GM12878 (cell line): ENCODE data around the gene PLPP3. TPM values are rescaled to one million over a fixed set of nuclear protein-coding genes. Genes with fewer than 3 reads are reported as not detected.

Experiments used
- ATAC-seq: fragments of 200-7000 bp; cut with Tn5 transposase; 3 replicates; pipeline ENCODE4 v1.9.1; 2020; ENCODE audit warnings: mild to moderate bottlenecking, moderate library complexity
- BruUV-seq: library from RNA; stranded (reverse); fragments of 400-500 nt; replicated peaks from 2 replicates; lab custom pipeline; 2021; lab: Mats Ljungman, UMichigan
- CTCF ChIA-PET: fragments of 300-600 bp; sonication (Branson Sonifier 250); formaldehyde crosslinking; extraction: SDS; loops from one replicate; lab custom pipeline; 2021; ENCODE audit warnings: inconsistent platforms; lab: Yijun Ruan, JAX
- POLR2A ChIA-PET: fragments of 350-600 bp; formaldehyde crosslinking; extraction: SDS; loops from one replicate; lab custom pipeline; 2021; ENCODE audit warnings: inconsistent platforms; lab: Charles Lee
- RAD21 ChIA-PET: fragments of 300-600 bp; sonication (Branson Sonifier 250); formaldehyde crosslinking; loops from one replicate; lab custom pipeline; 2023; ENCODE audit warnings: antibody characterized with exemption; ENCODE audit not compliant: unreplicated experiment; lab: Charles Lee
- SMC1A ChIA-PET: fragments of 300-600 bp; sonication (Branson Sonifier 250); formaldehyde crosslinking; loops from one replicate; lab custom pipeline; 2023; ENCODE audit not compliant: unreplicated experiment, uncharacterized antibody; lab: Charles Lee
- DNase-seq: peaks from one replicate; pipeline ENCODE4 v3.0.0-alpha.2; 2011; ENCODE audit warnings: low read depth, low spot score
- FAIRE-seq: peaks from 3 replicates; lab custom pipeline; 2011; peaks lifted over from hg19 to GRCh38; lab: Jason Lieb, UNC
- H2AFZ ChIP-seq: 2 replicates; pipeline ENCODE4 v1.6.0; 2011; ENCODE audit warnings: low read depth, low read length, control low read depth; ENCODE audit not compliant: control insufficient read depth
- H3K27ac ChIP-seq: 2 replicates; pipeline ENCODE4 v1.5.1; 2011; ENCODE audit warnings: control low read depth; ENCODE audit not compliant: control insufficient read depth, insufficient read depth
- H3K27me3 ChIP-seq, 2 experiments: replicated peaks in 1 of 2; 2 replicates each; pipeline versions ENCODE4 v1.6.0 to v1.6.1; 2011; ENCODE audit warnings: low read length in 1 of 2; ENCODE audit not compliant: control insufficient read depth in 2 of 2, insufficient read depth in 2 of 2
- H3K36me3 ChIP-seq, 2 experiments: 2 replicates each; pipeline ENCODE4 v1.5.1; 2011; ENCODE audit warnings: low read length in 1 of 2; ENCODE audit not compliant: control insufficient read depth in 2 of 2, insufficient read depth in 2 of 2
- H3K4me1 ChIP-seq: 2 replicates; pipeline ENCODE4 v1.6.1; 2011; ENCODE audit warnings: mild to moderate bottlenecking, low read length, moderate library complexity, mixed read lengths; ENCODE audit not compliant: control insufficient read depth, insufficient read depth
- H3K4me2 ChIP-seq: 2 replicates; pipeline ENCODE4 v1.6.0; 2011; ENCODE audit warnings: control low read depth; ENCODE audit not compliant: control insufficient read depth, insufficient read depth
- H3K4me3 ChIP-seq: fragments of 200-600 bp; sonication (generic); 2 replicates; pipeline ENCODE4 v1.5.1; 2016
- H3K79me2 ChIP-seq: 2 replicates; pipeline ENCODE4 v1.6.0; 2011; ENCODE audit warnings: low read length; ENCODE audit not compliant: control insufficient read depth, insufficient read depth
- H3K9ac ChIP-seq: 2 replicates; pipeline ENCODE4 v1.8.0; 2011; ENCODE audit warnings: low read length, control low read depth, mixed read lengths; ENCODE audit not compliant: control insufficient read depth, insufficient read depth
- H3K9me3 ChIP-seq: replicated peaks from 3 replicates; pipeline ENCODE4 v1.5.1; 2011; ENCODE audit warnings: mild to moderate bottlenecking, low read length; ENCODE audit not compliant: control insufficient read depth, insufficient read depth
- H4K20me1 ChIP-seq: 2 replicates; pipeline ENCODE4 v1.6.0; 2011; ENCODE audit not compliant: control insufficient read depth, insufficient read depth
- ATF3 ChIP-seq: IDR thresholded peaks from 2 replicates; pipeline ENCODE4 v1.6.1; 2011; ENCODE audit warnings: low read depth, mild to moderate bottlenecking, low read length, moderate library complexity, borderline replicate concordance; ENCODE audit errors: extremely low read depth
- BCL3 ChIP-seq: IDR thresholded peaks from 2 replicates; pipeline ENCODE4 v1.6.1; 2011; ENCODE audit warnings: borderline replicate concordance, low read depth, mild to moderate bottlenecking, moderate library complexity, low read length; ENCODE audit not compliant: insufficient read depth, poor library complexity, severe bottlenecking
- BMI1 ChIP-seq: fragments of 450-650 bp; IDR thresholded peaks from 2 replicates; pipeline ENCODE4 v1.6.1; 2016; ENCODE audit warnings: mild to moderate bottlenecking, moderate library complexity, borderline replicate concordance
- CEBPB ChIP-seq, 2 experiments: fragments of 150-350 bp in 1 of 2; IDR thresholded peaks; 2 replicates each; pipeline ENCODE4 v1.6.1; 2012 to 2014; ENCODE audit warnings: low read depth in 2 of 2, low read length in 2 of 2, borderline replicate concordance in 1 of 2, inconsistent platforms in 1 of 2
- CTCF ChIP-seq, 3 experiments: IDR thresholded peaks in 2 of 3; conservative IDR thresholded peaks in 1 of 3; 2 replicates each; pipeline ENCODE4 v1.5.1; 2011; ENCODE audit warnings: low read depth in 3 of 3, low read length in 3 of 3, mild to moderate bottlenecking in 3 of 3, control low read depth in 2 of 3, moderate library complexity in 2 of 3, inconsistent platforms in 1 of 3, mixed read lengths in 1 of 3; ENCODE audit not compliant: control insufficient read depth in 2 of 3, insufficient read depth in 1 of 3; ENCODE audit errors: extremely low read depth in 1 of 3
- PAX8 ChIP-seq: fragments of 450-650 bp; IDR thresholded peaks from 2 replicates; pipeline ENCODE4 v1.6.1; 2017; ENCODE audit warnings: mild to moderate bottlenecking, moderate library complexity
- SPI1 ChIP-seq: IDR thresholded peaks from 2 replicates; pipeline ENCODE4 v1.6.1; 2011; ENCODE audit warnings: low read depth, mild to moderate bottlenecking, low read length, moderate library complexity, borderline replicate concordance; ENCODE audit not compliant: insufficient read depth
- STAT3 ChIP-seq: IDR thresholded peaks from 2 replicates; pipeline ENCODE4 v1.6.1; 2011; ENCODE audit warnings: low read depth, low read length, improper control_type of control experiment
- ZNF217 ChIP-seq: fragments of 450-650 bp; IDR thresholded peaks from 2 replicates; pipeline ENCODE4 v1.6.1; 2017; ENCODE audit warnings: antibody characterized with exemption, mild to moderate bottlenecking
- ZNF24 ChIP-seq: fragments of 450-650 bp; IDR thresholded peaks from 2 replicates; pipeline ENCODE4 v1.6.1; 2017; ENCODE audit warnings: antibody characterized with exemption, mild to moderate bottlenecking
- WGBS: methylation state at CpG from one replicate; pipeline ENCODE4 v1.1.6; 2016; ENCODE audit warnings: low lambda C conversion rate; ENCODE audit not compliant: insufficient replicate concordance, insufficient coverage; ENCODE audit errors: missing lambda C conversion rate; 5-methylcytosine and 5-hydroxymethylcytosine counted together
- in situ Hi-C: fragments of 300-500 bp; cut with MboI; formaldehyde crosslinking; loops from 9 replicates; pipeline ENCODE4 v1.14.3; 2018; ENCODE audit warnings: mixed read lengths
- intact Hi-C: fragments of 100-400 bp; cut with micrococcal nuclease; formaldehyde crosslinking; loops from one replicate; pipeline ENCODE4 v1.14.2; 2022; ENCODE audit not compliant: unreplicated experiment
- polyA plus RNA-seq, 11 experiments: library from polyadenylated mRNA; depleted of rRNA in 4 of 11; unstranded in 6 of 11; stranded (reverse) in 5 of 11; fragments of >200 nt; fragmentation: Nextera tagmentation in 4 of 11; fragmentation: Illumina TruSeq in 1 of 11; extraction: Ambion mirVana in 4 of 11; extraction: Trizol in 1 of 11; gene quantifications; 1 replicate in 1 of 11; 2 replicates in 10 of 11; pipeline versions ENCODE4 v1.2.1 to v1.2.3, GENCODE V29; 2011 to 2016; ENCODE audit warnings: inconsistent platforms in 2 of 11, missing spikeins in 2 of 11, low read depth in 1 of 11
- total RNA-seq, 4 experiments: library from RNA; depleted of rRNA in 3 of 4; stranded (reverse); fragments of >200 nt in 3 of 4; fragmentation: Illumina TruSeq in 1 of 4; extraction: Trizol in 1 of 4; gene quantifications; 2 replicates each; pipeline versions ENCODE4 v1.2.1 to v1.2.3, GENCODE V29; 2013 to 2021

PLPP3 gene
- total and polyA plus RNA-seq, 10 of the 15 experiments (the other 5 are each of a cell fraction or from before 2014, with no cell fraction given), result 6.4 to 26.8 (median 9.5) TPM

GRCh38 chr1:56452027-56453011 is 127.0 kb downstream of the PLPP3 start:
- intact Hi-C loops, result no loop called here
- H3K4me3 ChIP-seq, result no peak overlapping the region
- FAIRE-seq, result no peak

GRCh38 chr1:56451491-56451890 is 127.9 kb downstream of the PLPP3 start:
- DNase-seq (no peak), FAIRE-seq (no peak), ATAC-seq (peak; percentile 27)
- H3K27ac ChIP-seq, result no peak overlapping the region
- no peaks in the 10 kb centered on the region for H3K79me2 ChIP-seq
- H3K4me3 ChIP-seq, result no peak overlapping the region
- 30% methylated on average over 5 of the region's 5 CpGs for WGBS
- no peaks in the 10 kb centered on the region for H3K4me1 ChIP-seq
- CTCF ChIA-PET, result no interaction called here
- TF ChIP-seq CEBPB (IDR thresholded peaks at IDR 0.05; ENCODE audit: borderline replicate concordance in 1 of 2, low read depth in 2 of 2, low read length in 2 of 2), result no peak
- TF ChIP-seq STAT3, result no peak
- no peak for TF ChIP-seq BCL3
- TF ChIP-seq PAX8, result no peak
- TF ChIP-seq CTCF (IDR thresholded peaks at IDR 0.05 in 2 of 3, conservative IDR thresholded peaks at IDR 0.05 in 1 of 3; ENCODE audit: control insufficient read depth in 2 of 3, extremely low read depth in 1 of 3, insufficient read depth in 1 of 3, low read depth in 3 of 3, low read length in 3 of 3), result no peak
- no peak for TF ChIP-seq BMI1
- TF ChIP-seq ATF3, result no peak
- in situ Hi-C loops, result no loop called here
- no TSS peak for BruUV-seq
- intact Hi-C loops, result no loop called here
- H4K20me1 ChIP-seq, result no peaks in the 10 kb centered on the region
- no peak overlapping the region for H2AFZ ChIP-seq
- no peaks in the 10 kb centered on the region for H3K27me3 ChIP-seq
- H3K36me3 ChIP-seq, result no peaks in the 10 kb centered on the region
- H3K9ac ChIP-seq, result no peak overlapping the region
- SMC1A ChIA-PET, result interaction anchor here (0.8 to 1.0 kb wide), 3 partner anchors 18 to 589 kb away, joined by 3 to 6 read pairs (median 3); no protein-coding TSS in a partner anchor
- RAD21 ChIA-PET, result interaction anchor here (1.0 kb wide), 1 partner anchor 130 kb away, joined by 3 read pairs; no protein-coding TSS in a partner anchor
- H3K4me2 ChIP-seq, result no peak overlapping the region
- POLR2A ChIA-PET, result interaction anchor here (1.3 kb wide), 1 partner anchor 111 kb away, joined by 4 read pairs; no protein-coding TSS in a partner anchor
- H3K9me3 ChIP-seq, result no peaks in the 10 kb centered on the region

More at GRCh38 chr1:56452027-56453011, 127.0 kb downstream of the PLPP3 start:
- Histone ChIP-seq H3K27ac (no peak overlapping the region), H4K20me1 (no peaks in the 10 kb centered on the region), H3K27me3 (no peaks in the 10 kb centered on the region), H2AFZ (no peak overlapping the region), H3K79me2 (no peaks in the 10 kb centered on the region), H3K4me1 (no peaks in the 10 kb centered on the region), H3K4me2 (no peak overlapping the region), H3K36me3 (no peaks in the 10 kb centered on the region), H3K9ac (no peak overlapping the region), H3K9me3 (no peaks in the 10 kb centered on the region)
- ChIA-PET CTCF (no interaction called here), RAD21 (interaction anchor here (0.6 to 1.0 kb wide), 3 partner anchors 13 to 129 kb away, joined by 3 to 6 read pairs (median 3); no protein-coding TSS in a partner anchor), POLR2A (interaction anchor here (1.1 kb wide), 1 partner anchor 10 kb away, joined by 4 read pairs; no protein-coding TSS in a partner anchor), SMC1A (interaction anchor here (0.6 to 1.0 kb wide), 6 partner anchors 17 to 590 kb away, joined by 3 to 6 read pairs (median 3); no protein-coding TSS in a partner anchor)
- in situ Hi-C loops, result no loop called here
- DNase-seq (no peak), ATAC-seq (peak; percentile 76)
- TF ChIP-seq ZNF24, result peak; percentile 81
- 0 out of 2 replicates have a peak, but pooled peaks have one; percentile 45 for TF ChIP-seq ZNF217
- TF ChIP-seq SPI1, result no peak
- no TSS peak for BruUV-seq
- WGBS, result 32% methylated on average over 3 of the region's 3 CpGs
